T follicular helper cell (primary cell): ENCODE data around the gene PRDM10.
"Not testable (repeated sequence)": the region's sequence is repeated elsewhere in the genome, so short reads cannot be mapped to it uniquely, and the experiment has no call there.

ENCODE experiments used
- DNase-seq: peaks from one replicate; pipeline ENCODE4 v3.0.0-alpha.2; 2020; ENCODE audit warnings: low read depth
- total RNA-seq, 2 experiments: gene quantifications; one replicate each; lab custom pipeline; 2026; lab: John Stamatoyannopoulos, UW

PRDM10 gene, protein sequence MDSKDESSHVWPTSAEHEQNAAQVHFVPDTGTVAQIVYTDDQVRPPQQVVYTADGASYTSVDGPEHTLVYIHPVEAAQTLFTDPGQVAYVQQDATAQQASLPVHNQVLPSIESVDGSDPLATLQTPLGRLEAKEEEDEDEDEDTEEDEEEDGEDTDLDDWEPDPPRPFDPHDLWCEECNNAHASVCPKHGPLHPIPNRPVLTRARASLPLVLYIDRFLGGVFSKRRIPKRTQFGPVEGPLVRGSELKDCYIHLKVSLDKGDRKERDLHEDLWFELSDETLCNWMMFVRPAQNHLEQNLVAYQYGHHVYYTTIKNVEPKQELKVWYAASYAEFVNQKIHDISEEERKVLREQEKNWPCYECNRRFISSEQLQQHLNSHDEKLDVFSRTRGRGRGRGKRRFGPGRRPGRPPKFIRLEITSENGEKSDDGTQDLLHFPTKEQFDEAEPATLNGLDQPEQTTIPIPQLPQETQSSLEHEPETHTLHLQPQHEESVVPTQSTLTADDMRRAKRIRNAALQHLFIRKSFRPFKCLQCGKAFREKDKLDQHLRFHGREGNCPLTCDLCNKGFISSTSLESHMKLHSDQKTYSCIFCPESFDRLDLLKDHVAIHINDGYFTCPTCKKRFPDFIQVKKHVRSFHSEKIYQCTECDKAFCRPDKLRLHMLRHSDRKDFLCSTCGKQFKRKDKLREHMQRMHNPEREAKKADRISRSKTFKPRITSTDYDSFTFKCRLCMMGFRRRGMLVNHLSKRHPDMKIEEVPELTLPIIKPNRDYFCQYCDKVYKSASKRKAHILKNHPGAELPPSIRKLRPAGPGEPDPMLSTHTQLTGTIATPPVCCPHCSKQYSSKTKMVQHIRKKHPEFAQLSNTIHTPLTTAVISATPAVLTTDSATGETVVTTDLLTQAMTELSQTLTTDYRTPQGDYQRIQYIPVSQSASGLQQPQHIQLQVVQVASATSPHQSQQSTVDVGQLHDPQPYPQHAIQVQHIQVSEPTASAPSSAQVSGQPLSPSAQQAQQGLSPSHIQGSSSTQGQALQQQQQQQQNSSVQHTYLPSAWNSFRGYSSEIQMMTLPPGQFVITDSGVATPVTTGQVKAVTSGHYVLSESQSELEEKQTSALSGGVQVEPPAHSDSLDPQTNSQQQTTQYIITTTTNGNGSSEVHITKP
- 19.3 to 36.4 reads per million in 2 experiments for total RNA-seq

DNA sequence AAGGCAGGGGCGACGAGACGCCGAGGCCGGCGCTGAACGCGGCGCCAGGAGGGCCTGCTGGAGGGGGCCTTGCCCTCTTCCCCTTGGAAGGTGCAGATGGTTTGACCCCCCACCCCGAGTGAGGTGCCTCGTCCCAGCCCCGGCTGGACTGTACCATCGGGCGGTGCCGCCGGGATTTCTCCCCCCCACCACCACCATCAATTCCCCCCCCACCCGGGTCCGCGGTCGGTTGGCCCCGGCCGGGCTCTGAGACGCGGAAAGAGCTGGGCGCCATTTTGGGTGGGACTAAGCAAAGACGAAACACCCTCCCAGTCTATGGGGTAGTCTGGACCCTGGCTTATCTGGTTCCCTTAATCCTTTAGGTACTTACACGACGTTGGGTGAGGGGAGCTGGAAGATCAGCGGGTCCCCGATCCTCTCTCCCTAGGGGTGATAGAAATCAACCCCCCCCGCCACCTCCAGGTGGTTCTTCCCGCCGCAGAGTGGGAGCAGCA lies at the start of gene PRDM10:
PRDM10 (minus strand) TSS at position 484 of the 494 bp plus-strand sequence. CDS start 41,871 bp downstream, outside the sequence.
- DNase-seq, result peak; percentile 84

DNA sequence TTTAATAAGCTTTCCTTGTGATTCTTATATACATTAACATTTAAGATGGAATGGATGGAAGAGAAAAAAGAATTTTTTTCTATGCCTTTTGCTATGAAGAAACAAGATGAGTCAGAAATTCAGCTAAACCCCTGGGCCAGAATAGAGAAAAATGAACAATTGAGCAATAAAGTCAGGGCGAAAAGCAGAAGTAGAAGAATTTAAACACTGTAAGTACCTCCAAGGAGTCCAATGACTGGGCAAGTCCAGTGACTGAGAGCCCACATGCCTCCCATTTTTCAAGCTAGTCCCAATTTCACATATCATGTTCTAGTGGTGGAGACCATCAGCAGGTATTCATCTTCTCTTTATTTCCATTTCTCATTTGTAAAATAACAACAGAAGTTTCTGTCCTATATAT lies 48.4 kb upstream of the PRDM10 start:
- DNase-seq, result no peak

DNA sequence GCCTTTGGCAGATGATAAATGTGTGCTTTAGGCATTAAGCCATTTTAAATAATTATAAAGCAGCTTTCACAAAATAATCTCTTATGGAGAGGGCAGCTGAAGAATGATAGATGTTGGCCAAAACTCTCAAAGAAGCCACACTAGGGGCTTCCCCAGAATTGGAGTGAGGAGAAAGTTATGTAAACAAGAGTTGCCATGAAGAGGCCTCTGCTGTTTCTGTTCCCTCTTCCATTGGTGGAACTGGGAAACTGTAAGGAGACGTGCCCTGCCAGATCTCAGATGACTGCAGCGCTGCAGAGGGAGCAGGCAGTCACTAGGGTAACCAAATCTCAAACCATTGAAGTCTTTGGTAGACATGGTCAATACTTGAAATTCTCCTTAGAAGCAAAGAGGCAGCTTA lies 47.6 kb upstream of the PRDM10 start:
- no peak for DNase-seq

DNA sequence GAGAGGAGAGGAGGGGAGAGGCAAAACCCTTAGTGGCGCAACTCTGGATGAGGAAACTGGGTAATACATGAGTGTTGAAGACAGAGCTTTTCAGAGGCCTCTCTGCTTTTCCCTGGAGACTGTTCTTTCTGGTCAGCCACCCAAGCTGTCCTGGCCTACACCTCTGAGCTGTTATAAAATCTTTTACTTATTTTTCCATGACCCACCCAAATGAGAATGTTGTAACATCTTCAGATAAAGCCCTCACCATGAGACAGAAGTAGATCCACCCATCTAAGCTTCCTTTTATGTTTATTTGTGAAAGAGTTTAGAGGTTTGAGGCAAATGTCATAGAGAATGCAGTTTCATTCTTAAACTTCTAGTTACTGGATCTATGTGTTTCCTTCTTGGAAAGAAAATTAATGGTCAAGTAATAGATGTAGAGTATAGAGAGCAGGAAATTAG lies 46.7 kb upstream of the PRDM10 start:
- DNase-seq, result no peak

DNA sequence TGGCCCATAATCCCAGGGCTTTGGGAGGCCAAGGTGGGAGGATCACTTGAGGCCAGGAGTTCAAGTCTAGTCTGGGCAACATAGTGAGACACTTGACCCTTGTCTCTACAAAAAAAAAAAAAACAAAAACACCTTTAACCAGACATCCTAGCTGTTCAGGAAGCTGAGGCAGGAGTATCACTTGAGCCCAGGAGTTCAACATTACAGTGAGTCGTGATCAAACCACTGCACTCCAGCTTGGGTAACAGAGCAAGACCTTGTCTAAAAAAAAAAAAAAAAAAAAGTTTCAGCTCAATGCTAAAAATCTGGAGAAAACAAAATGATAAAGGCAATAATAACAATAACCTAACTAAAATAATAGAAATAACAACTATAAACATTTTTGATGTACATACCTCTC lies 44.5 kb upstream of the PRDM10 start:
- DNase-seq, result no peak

DNA sequence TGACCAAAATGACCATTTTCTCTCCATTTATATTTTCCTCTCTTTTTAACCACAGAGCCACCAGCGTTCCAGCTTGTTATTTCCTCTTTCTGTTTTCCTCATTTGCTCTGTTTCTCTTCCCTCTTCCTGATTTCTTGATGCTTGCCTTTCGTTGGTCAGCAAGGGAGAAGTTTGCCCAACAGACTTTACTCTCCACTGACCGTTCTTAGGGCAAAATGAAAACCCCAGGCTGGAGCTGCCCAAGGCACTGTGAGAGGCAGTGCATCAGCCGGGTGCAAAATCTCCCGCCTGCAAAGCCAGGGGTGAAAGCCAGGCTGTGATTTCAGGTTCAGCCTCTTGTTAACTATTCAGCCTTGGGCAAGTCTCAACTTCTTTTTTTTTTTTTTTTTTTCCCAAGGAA lies 40.9 kb upstream of the PRDM10 start:
- no peak for DNase-seq

DNA sequence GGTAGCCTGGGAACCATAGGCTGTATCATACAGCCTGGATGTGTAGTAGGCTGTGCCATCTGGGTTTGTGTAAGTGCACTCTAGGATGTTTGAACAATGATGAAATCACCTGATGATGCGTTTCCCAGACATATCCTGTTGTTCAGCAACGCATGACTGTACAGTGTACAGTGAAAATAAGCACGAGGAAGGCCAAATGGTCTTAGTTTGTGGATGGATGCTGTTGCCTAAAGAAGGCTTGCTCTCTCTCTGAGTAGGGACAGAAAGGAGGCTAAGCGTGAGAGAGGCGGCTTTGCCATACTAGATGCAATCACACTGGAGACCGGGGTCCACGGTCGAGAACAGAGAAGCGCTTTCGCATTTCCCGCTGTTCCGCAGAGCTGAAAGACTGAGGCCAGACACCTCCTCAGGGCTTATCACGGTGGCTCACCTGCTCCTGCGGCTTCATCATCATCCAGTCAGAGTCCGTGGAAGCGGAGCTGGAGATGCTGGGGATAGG lies 39.5 kb upstream of the PRDM10 start:
- DNase-seq, result no peak

DNA sequence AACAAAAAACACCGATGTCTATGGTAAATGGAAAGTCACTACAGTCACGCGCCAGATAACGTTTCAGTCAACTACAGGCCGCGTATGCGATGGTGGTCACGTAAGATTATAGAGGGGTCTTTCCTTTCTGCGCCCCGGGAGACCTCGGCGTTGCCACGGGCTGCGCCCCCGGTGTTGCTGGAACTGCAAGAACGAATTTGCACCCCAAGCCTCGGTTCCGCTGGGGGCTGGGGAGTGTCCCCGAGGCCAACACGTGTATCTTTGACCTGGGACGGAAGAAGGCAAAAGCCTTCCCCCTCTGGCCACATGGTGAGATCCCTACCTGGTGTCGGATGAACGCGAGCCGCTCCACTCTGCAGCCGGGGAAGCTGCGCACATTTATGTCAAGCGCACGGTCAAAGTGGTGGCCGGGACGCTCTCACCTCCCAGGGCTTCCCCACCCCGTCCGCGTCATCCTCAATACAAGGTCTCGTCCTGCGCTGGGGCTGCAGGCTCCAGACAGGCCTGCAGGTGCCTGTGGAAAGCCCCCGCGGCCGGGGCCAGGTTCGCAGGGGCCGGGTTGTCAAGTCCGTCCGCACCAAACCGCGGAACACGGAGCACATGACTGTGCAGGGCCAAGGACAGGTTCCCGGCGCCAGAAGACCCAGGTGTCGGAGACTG lies 37.8 kb upstream of the PRDM10 start:
- no peak for DNase-seq

DNA sequence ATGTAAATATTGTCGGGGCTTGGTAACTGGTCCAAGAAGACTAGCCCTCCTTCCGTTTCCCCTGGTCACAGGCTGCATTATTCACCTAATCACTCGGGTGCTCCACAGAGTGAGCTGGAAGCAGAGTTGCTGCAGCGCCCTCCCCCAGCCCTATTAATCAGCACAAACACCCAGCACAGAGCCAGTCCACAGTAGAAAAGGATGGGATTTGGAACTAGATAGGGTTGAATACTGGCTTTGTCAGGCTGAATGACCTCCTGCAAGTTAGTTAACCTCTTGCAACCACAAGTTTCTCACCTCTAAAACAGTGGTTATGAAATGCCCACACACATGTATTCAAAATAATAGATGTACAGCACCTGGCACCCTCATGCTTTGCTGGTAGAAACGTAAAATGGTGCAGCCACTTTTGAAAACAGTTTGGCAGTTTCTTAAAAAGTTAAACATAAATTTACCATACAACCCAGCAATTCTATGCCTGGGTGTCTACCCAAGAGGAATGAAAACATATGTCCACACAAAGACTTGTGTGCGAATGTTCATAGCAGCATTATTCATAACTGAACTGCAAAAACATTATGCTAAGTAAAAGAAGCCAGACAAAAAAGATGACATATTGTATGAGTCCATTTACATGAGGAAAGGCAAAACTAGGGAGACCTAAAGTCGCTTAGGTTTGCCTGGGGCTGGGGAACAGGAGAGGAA lies 35.4 kb upstream of the PRDM10 start:
- DNase-seq, result no peak

DNA sequence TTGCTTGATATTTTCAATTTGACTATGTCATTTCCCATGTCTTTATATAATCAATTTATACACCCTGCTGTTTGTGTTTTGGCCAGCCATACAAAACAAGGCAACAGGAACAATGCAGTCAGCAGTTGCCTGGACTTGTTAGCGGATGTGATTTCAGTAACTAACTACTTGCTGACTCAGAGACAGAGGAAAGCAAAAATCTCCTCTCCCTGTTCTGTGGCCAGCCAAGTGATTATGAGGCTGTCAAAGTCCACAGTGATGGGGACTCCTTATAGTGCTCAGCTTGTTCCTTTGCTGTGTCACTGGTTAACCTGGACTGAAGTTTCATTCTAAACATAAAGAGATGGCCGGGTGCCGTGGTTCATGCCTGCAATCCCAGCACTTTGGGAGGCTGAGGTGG lies 34.4 kb upstream of the PRDM10 start:
- no peak for DNase-seq

DNA sequence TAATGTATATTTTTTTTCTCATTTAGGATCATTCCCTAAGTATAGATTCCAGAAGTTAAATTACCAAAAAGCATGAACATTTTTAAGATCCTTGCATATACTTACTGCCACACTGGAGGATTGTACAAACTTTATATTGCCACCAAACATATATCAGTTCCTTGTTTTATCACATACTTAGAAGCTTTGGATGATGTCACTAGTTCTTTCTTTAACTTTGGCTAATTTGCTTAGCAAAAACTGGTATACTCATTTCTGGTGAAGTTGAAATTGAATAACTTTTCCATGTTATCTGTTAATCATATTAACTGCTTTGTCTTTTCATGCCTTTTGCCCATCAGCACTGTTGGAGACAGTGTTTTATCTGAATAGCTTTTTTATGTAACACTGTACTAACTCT lies 31.6 kb upstream of the PRDM10 start:
- no peak for DNase-seq

DNA sequence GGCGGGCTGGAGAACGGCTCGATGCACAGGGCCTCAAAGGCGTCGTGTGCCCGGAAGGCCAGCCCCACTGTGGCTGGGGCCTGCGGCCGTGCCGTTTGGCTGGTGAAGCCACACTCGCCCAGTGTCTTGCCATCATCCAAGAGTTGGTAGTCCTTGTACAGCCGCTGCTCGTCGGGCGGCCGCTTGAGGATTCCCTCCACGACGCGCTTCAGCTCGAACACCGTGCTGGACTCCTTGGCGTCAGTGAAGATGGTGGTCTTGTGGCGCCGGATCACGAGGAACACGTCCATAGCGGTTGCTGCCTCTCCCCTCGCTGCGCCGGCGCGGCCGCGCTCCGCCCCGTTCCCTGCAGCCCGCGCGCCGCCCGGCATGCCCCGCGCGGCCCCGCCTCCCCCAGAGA lies 30.3 kb upstream of the PRDM10 start:
- no peak for DNase-seq

DNA sequence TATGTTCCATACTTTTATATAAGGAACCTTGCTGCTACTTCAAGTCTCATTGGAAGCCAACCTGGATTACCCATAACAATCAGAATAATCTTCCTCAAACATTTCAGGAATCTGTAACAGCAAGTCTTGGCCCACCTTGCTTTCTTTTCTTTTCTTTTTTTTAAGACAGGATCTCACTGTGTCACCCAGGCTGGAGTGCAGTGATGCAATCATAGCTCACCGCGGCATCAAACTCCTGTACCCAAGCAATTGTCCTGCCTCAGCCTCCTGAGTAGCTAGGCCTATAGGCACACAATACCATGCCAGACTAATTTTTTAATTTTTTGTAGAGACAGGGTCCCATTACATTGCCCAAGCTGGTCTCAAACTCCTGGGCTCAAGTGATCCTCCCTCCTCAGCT lies 29.3 kb upstream of the PRDM10 start:
- no peak for DNase-seq

DNA sequence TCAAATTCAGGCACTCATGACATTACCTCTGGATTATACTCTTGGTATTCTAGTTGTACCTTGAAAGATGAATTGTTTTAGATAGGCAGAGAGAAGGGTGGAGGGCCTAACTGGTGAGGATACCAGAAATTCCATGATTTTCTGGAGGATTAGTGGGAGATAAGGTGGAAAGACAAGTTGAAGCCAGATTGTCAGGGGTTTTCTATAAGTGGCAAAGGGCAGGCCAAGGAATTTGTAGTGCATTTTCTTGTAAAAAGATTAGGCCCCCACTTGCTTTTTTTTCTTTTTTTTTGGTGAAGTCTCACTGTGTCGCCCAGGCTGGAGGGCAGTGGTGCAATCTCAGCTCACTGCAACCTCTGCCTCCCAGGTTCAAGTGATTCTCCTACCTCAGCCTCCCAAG lies 28.4 kb upstream of the PRDM10 start:
- DNase-seq, result no peak

DNA sequence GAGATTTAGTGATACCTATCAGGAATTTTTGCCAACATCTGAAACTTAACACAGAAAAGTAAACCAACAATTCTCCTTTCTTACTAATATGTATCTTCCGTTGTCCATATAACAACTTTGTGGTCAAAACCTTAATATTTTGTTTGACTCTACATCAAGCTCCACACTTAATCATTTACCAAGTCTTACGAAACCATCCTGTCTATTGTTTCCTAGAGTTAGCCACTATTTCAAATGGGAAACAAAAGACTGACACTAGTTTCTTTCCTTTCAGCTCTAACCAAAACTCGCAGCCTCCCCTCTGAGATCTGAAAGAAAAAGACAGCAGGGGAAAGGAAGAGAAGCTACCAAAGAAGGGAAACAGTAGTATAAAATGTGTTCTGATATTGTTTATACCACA lies 26.5 kb upstream of the PRDM10 start:
- DNase-seq, result no peak

DNA sequence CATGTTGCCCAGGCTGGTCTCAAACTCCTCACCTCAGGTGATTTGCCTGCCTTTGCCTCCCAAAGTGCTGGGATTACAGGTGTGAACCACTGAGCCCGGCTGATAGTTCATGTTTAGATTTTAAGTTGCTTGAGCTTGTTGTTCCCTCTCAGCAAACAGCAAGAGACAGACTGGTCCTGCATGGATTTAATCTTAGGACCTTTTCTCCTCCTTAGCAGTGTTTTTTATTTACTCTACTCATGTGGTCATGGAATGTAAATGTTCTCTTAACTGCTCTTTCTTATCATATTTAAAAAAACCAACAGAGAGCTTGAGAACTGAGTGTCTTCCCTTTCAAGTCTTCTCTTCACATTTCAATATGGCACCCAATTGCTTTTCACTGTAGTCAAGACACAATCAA lies 22.7 kb upstream of the PRDM10 start:
- DNase-seq, result no peak

DNA sequence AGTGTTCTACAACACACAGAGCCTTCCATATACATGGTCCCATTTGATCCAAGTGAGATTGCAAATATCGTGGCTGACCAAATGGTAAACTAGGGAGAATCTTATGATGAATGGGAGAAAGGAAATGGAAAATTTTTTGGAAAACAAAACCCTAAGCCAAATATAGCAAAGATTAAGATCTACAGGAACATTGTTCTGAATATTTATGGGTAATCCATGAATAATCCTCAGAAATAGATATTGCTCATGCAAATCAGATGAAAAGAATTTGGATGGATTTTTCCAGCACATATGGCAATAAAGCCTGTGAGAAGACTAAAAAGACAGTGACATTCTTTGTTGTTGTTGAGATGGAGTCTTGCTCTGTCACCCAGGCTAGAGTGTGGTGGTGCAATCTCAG lies 21.7 kb upstream of the PRDM10 start:
- no peak for DNase-seq

DNA sequence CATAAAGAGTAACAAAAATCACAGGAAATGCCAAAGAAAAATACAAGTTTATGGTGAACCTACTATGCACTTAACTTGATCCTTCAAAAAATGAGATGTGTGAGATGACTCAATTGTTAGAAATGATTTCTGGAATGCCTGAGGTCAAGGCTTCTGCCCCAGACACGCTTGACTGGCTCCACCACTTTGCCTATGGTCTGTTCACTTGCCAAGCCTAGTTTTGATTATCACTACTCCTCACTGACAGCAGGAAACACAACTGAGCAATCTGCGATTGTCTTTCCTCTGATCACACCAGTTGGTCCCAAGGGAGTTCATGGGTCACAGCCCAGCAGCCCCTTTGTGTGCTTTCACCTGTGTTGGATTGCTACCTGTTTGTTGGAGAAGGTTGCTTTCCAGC lies 20.6 kb upstream of the PRDM10 start:
- no peak for DNase-seq

DNA sequence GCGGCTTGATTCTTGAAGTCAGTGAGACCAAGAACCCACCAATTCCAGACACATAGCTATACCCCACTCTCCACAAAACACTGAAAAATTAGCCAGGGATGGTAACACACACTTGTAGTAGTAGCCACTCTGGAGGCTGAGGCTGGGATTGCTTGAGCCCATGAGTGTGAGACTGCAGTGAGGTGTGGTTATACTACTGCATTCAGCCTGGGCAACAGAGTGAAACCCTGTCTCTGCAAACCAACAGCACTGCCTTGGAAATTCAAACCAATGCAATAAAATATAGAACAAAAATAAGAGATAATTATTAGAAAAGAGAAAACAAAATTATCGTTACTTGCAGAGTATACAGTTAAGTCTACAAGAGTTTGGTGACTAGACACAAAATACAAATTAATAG lies 20.2 kb upstream of the PRDM10 start:
- DNase-seq, result no peak

DNA sequence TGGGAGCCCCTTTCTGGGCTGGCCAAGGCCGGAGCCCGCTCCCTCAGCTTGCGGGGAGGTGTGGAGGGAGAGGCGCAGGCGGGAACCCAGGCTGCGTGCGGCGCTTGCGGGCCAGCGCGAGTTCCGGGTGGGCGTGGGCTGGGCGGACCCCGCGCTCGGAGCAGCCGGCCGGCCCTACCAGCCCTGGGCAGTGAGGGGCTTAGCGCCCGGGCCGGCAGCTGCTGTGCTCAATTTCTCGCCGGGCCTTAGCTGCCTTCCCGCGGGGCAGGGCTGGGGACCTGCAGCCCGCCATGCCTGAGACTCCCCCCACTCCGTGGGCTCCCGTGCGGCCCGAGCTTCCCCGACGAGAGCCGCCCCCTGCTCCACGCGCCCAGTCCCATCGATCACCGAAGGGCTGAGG lies 19.0 kb upstream of the PRDM10 start:
- not testable (repeated sequence) for DNase-seq

DNA sequence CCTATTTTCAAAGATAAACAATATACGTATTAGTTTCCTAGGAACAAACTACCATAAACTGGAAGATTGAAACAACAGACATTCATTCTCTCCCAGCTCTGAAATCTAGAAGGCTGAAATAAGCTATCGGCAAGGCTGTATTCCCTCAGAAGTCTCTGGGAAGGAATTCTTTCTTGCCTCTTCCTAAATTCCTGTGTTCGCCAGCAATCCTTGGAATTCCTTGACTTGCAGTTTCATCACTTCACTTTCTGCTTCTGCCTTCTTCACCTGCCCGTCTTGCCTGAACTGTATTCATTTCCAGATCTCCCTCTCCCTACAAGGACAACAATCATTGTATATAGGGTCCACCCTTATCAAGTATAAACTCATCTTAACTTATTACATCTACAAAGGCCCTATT lies 17.7 kb upstream of the PRDM10 start:
- DNase-seq, result no peak
